Epithelial cell of esophagus (primary cell): Measurements from ENCODE around the gene PTPN20.

Experiments
- DNase-seq: peaks from one replicate; pipeline ENCODE4 v3.0.0; 2010; ENCODE audit warnings: low read depth
- H3K4me3 ChIP-seq: 2 replicates; pipeline ENCODE4 v1.5.1; 2011; ENCODE audit warnings: mild to moderate bottlenecking, low read length, control low read depth
- TF ChIP-seq, protein P1 (sequence below): IDR thresholded peaks from 2 replicates; pipeline ENCODE4 v1.5.1; 2011; ENCODE audit warnings: low read depth, mild to moderate bottlenecking, low read length, control low read depth, inconsistent platforms; ENCODE audit not compliant: insufficient read depth; ENCODE audit errors: missing control alignments

The PTPN20 gene

DNA sequence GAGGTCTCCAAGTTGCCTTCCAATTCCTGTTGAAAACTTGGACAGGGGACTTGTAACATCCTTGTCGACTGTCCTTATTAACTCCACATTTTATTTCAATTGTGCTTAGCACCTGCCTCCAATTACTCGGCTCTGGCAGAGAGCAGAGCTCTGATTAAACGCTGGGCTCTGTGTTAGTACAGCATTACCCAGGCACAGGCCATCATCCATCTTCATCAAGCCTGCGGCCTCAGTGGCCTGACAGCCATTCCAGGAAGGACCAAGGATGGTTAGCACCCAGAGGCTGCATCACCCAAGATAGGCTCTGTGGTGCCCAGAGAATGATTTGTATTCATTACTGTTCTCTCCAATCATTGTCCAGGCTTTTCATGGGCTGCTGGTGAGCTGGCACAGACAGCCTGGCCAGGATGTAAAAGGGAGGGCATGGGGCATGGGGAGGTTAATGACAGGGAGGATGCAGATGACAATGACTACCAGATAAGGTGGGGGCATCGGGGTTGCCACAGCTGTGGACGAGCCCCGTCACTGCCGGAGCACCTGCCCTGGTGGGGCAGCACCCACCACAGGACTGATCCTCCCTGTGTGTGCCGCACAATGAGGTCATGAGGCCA lies 123.3 kb downstream of the PTPN20 start:
- TF ChIP-seq, protein P1, sequence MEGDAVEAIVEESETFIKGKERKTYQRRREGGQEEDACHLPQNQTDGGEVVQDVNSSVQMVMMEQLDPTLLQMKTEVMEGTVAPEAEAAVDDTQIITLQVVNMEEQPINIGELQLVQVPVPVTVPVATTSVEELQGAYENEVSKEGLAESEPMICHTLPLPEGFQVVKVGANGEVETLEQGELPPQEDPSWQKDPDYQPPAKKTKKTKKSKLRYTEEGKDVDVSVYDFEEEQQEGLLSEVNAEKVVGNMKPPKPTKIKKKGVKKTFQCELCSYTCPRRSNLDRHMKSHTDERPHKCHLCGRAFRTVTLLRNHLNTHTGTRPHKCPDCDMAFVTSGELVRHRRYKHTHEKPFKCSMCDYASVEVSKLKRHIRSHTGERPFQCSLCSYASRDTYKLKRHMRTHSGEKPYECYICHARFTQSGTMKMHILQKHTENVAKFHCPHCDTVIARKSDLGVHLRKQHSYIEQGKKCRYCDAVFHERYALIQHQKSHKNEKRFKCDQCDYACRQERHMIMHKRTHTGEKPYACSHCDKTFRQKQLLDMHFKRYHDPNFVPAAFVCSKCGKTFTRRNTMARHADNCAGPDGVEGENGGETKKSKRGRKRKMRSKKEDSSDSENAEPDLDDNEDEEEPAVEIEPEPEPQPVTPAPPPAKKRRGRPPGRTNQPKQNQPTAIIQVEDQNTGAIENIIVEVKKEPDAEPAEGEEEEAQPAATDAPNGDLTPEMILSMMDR, result no peak
- no peak overlapping the region for H3K4me3 ChIP-seq
- DNase-seq, result no peak

DNA sequence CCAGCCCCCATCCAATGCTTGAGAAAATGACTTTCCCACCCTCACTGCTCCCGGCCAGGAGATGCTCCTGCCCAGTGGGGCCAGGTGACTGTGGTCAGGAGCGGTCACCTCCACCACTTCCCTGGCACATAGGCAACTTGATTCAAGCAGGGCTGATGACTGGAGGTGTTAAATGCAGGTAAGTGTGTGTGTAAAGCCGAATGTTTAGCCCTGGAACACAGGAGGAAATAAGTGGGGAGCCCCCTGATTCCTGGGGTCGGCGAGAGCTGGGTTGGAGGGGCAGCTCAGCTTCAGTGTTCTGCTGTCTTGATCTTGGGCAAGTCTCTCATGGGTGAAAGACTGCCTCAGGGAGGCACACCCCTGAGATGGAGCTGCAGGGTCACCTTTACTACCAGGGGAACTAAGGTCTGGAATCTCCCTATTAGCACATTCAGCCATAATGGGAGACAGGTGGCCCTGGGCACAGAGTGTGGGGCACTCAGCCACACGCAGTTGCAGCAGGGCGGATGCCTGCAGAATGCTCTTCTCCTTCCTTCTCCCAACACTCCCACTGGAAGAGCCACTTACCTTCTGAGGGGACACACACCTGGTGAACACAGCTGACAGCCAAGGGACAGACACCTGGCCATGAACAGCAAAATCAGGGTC lies 124.1 kb downstream of the PTPN20 start:
- DNase-seq, result no peak
- TF ChIP-seq, protein P1, result no peak
- H3K4me3 ChIP-seq, result no peak overlapping the region

DNA sequence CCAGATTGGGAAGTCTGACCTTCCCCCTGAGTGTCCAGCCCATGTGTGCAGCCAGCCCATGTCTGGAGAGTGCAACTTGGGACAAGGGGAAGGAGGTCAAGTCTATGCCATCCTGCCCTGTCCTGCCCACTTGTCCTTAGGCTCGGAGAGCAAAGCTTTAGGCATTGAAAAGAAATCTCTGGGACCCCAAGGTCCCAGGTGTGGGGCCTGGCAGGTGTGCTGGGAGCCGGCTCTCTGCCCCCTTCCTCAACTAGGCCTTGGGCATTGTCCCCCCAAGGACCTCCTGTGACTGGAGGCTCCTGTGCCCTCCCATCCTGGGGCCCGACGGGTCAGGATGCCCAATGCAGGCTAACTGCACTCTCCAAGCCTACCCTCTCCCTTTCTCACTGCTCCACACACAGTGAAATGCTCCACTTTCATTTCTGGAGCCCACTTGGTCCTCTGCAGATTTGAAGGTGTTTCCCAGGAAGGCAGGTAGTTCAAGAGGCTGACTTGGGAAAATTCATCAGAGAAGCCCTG lies 124.7 kb downstream of the PTPN20 start:
- H3K4me3 ChIP-seq, result no peak overlapping the region
- DNase-seq, result no peak
- TF ChIP-seq, protein P1, result no peak

DNA sequence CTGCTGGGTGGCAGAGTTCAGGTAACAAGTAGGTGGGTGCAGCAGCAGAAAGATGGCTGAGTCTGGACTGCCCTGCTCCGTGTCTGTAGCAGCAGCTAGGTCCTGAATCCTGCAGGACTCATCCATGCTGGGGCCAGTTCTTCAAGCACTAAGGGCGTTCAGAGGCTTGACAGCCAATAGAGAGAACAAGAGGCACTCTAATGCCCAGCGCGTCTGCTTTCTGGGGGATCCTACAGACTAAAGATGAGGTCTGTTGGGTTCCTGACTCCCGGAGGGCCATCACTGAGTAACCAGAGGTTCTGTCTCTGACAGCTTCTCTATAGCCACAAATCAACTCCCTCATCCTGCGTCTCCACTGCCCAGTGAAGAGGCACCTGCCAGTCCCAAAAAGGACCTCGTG lies 125.5 kb downstream of the PTPN20 start:
- no peak for DNase-seq
- no peak overlapping the region for H3K4me3 ChIP-seq
- TF ChIP-seq, protein P1, result no peak

DNA sequence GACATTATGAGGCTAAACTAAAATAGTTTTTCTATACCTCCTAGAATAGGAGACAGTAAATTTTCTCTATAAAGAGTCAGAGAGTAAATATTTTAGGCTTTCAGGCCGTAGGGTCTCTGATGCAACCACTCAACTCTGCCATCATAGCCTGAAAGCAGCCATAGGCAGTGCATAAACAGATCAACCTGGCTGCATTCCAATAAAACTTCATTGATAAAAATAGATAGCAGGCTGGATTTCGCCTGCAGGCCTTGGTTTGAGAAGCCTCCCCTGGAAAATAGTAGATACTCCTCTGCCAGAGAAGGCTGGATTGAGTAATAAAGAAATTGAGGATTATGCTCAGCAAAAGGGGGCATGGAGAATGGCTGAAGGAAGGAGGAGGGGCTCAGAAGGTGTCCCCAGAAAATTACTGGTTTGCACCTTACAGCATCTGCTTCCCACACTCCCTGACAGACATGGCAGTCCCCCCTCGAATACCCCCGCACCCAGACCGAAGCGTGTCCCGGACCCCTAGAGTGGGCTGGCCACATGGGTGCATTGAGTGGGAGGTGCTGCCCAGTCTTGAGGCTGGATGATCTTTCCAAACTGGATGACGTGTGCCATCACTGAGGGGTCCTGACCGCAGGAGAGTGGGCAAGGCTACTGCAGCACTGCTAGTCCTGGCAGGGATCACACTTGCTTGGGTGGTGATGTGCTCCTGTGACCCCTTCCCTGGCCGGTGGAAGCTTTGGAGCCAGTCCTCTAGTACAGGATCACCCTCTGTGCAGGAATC lies 126.6 kb downstream of the PTPN20 start:
- DNase-seq, result no peak
- H3K4me3 ChIP-seq, result no peak overlapping the region

DNA sequence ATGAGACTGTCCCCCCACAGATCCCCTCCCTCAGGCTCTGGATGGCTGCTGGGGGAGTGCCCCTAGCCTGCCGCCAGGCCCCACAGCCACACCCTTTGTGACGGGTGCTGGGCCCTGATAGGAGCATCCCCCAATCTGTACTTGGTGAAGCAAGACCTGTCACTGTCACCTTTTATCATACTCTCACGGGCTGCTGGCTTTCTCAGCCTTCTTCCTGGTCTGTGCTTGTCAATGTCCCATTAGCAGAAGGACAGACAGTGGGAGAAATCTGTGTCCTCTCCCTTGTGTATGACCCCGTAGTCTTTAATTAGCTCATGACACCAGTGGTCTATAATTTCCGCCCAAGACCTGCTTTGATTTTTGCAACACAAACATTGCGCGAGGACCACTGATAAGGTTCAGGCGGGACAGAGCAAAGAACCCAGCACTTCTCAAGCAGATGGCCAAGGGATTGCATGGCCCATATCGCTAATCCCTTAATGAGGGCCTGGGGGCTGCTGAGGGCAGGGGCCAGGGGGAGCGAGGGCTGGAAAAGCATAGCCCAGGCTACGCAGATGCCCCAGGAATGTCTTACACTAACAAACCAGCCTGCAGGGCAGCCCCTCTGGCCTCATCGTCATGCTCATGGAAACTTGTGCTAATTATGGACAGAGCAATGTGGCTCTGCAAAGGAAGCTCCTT lies 127.8 kb downstream of the PTPN20 start:
- no peak overlapping the region for H3K4me3 ChIP-seq
- no peak for DNase-seq
- TF ChIP-seq, protein P1, result no peak

More for the DNA sequence above, 126.6 kb downstream of the PTPN20 start:
- TF ChIP-seq, protein P1, result no peak
